M059J (cell line): ENCODE measurements around the gene C1R. TPM values are rescaled to one million over a fixed set of nuclear protein-coding genes. Genes with fewer than 3 reads are reported as not detected.
A peak's percentile ranks its signal among the peaks of the same experiment; 100 is the strongest.

ENCODE experiments used
- DNase-seq: peaks from one replicate; pipeline ENCODE4 v3.0.0-alpha.2; 2012; ENCODE audit warnings: low read depth
- total RNA-seq: library from RNA; depleted of rRNA; stranded (reverse); fragments of >200 nt; shearing (Covaris generic); gene quantifications from 2 replicates; pipeline ENCODE4 v1.2.3, GENCODE V29; 2014

Gene C1R
- total RNA-seq, 1 experiment from 2014 or later: 112 TPM

DNA sequence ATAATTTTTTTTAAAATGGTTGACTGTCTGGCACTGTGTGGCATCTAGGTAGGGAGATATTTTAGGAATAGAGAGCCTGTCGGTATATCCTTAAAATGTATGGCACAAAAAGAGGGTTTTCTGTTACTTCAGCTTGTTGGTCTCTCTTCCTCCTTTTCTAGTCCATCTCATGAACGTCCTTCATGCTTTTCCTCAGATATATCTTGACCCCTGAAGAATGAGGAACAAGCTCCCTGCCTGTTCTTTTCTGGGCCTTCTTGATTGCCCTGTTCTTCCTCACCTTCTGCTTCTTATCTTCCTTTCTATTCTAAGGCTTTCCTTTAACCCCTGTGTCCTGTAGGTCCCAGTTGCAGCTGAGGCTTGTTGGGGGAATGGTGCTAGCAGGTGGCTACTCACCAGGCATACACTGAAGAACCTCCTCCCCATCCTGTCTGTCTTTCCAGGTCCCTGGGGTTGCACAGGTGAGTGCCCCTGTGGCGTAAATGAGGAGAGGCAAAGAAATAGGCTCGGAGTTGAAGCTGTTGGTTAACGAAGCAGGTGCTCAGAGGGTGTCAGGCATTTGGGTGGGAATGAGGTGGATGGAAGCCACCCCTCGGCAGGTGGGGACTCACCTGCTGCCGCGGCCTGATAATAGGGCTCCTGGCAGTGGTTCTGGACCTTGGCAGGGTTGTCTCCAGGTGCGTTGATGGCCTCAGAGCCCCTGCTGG is 7.2 kb upstream of the C1R start:
- no peak for DNase-seq

GRCh38 chr12:7096979-7097378 is 4.7 kb upstream of the C1R start:
- no peak for DNase-seq

- no peak for DNase-seq
These were observed 4.0 kb upstream of the C1R start for GRCh38 chr12:7096006-7096932.

DNA sequence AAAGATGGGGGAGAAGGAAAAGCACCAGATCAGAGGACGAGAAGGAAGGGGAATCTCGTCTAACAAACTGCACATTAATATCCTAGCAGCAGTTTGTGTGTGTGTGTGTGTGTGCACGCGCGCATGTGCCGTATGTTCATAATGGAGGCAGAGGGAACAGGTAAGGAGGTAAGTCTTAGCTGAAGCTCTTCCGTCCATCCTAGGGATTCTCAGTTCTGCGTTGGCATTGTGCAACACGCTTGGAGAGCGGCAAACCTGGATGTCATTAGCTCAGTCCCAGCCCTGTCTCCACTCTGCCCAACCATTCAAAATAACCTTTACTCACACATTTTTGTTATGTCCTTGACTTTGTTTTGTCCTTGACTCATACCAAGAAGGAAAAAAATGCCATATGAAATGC is 1.6 kb upstream of the C1R start:
- DNase-seq: no peak

- no peak for DNase-seq
These were observed 1.2 kb upstream of the C1R start for GRCh38 chr12:7093486-7093885.

DNA sequence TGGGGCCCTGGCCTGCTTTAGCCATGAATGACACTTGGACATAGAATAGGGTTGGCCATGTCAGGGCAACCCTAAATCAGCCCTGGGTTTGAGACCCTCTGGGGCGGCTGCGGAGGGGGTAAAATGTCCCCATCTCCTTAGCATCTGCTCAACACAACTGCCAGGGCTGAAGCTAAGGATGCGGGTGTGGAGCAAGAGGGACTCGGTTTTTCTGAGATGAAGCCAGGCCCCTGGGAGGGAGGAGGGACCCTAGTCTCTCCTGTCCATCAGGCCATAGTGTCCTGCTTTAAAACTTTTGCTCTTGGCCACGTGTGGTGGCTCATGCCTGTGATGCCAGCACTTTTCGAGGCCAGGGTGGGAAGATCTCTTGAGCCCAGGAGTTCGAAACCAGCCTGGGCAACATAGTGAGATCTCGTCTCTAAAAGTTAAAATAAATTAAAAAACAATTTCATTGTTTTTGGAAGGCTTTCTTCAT is 778 bp upstream of the C1R start:
- DNase-seq: no peak

DNA sequence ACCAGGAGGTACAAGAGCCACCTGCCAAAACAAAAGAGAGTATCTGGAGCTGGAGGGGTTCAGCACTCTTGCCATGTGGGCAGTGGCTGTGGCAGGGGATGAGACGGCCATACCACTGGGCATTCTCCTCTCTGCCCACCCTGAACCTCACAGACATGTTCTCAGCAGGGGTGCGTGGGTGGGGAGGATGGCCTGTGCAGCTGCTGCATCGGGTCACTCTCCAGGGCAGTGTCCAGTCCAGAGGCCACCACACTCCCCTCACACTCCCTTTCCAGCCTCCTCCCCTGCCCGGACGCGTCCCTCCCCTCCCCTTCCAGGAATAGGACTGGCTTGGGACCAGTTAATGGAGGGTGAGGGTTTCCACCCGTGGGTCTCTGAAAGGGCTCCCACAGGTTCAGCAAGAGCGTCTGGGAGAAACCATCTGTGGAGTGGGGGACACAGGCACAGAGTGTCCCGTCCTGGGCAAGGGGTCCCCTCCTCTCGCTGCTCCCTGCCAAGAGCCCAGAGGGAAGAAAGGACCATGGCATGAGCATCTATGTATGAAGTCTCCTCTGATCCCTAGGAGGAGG is 501 bp downstream of the C1R start:
- DNase-seq: no peak

GRCh38 chr12:7091171-7091570 is 1.1 kb downstream of the C1R start:
- no peak for DNase-seq

DNA sequence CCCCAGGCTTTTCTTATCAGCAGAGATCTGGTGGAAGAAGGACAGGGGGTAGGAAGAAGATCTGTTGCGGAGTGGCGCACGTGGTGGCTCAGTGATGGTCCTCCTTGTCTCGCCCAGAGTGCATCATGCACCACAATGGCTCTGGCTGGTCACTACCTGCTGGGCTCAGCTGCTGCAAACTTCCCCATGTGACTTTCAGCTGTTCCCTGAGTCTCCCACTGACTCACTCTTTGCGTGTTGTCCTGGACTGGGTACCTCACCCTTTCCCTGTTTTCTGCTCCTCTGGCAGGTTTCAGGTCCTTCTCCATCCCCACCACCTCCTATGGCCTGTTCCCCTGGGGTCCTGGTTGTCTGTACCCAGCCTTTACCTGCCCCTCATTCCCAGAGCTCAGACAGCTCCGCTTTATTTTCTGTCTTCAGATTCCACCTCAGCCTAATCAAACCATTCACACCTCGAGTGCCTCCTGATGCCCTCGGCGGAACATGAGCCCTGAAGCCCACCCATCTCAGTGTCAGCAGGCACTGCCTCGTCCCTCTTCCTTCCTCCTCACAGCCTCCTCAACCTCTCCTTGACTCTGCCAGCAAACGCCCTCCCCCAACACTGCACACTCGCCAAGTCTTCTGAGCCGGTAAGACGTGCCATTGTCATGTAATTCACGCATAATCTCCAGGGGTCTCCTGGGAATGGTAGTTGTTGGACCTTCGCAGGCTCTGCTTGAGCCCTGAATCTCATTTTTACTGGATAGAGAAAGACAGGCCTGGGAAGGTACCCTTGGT is 1.8 kb downstream of the C1R start:
- no peak for DNase-seq

DNA sequence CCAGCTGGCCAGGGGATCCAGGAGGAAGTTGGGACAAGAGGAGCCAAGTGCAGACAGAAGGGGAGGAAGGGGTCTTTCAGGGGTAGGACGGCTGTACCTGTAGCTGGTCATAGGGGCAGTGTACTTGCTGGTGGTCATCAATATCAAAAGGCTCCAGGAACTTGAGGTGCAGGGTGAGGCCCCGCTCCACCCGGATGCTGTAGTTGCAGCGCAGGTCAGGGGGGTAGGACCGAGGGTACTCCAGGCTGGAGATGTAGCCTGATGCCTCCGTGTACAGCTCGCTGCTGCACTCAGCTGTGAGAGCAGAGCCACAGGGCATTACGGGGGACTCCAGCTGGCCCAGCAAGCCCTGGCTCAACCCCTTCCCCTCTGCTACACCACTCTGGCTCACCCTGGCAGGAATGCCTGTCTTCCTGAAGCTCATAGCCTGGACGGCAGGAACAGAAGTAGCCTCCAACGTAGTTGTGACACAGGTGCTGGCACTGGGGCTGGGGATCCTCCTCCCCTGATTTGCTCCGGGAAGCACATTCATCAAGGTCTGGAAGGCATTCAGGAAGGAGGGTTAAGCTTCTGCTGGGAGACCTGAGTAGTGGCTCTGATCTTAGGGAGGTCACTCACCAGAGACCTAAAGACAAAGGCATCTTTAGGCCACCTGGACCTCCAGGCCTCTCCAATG is 2.9 kb downstream of the C1R start:
- DNase-seq: no peak

DNA sequence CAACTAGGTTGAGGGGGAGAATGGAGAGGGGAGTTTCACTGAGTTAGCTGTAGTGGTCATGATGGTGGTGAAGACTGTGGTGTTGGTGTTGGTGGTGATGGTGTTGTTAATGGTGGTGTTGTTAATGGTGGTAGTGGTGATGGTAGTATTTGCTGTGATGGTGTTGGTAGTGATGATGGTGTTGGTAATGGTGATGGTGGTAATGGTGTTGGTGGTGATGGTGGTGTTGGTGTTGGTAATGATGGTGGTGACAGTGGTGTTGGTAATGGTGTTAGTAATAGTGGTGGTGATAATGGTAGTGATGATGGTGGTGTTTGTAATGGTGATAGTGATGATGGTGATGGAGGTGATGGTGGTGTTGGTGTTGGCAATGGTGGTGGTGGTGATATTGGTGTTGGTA is 9.1 kb downstream of the C1R start:
- DNase-seq: no peak

GRCh38 chr12:7081037-7081436 is 11.2 kb downstream of the C1R start:
- DNase-seq: no peak

GRCh38 chr12:7079826-7080125 is 12.5 kb downstream of the C1R start:
- peak; percentile 83 for DNase-seq

- no peak for DNase-seq
These were observed 14.1 kb downstream of the C1R start for GRCh38 chr12:7078163-7078562.

DNA sequence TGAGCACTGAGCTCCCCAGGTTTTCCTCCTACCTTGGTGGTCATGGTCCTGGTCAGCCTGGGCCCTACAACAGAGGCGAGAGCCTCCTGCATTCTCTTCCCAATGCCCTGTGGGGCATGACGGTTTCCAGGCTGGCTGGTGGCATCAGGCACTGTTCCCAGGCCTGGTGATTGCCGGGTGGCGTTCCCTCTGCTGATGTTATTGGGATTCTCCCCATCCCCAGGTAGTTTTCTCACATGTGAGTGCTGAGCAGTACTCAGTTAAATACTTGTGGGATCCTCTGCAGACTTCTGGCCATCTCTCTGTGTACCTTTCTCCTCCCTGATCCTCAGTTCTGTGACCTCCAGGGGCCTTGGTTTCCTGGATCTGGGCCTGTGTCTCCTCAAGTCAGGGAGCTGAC is 15.8 kb downstream of the C1R start:
- DNase-seq: no peak

- no peak for DNase-seq
These were observed 16.3 kb downstream of the C1R start for GRCh38 chr12:7075939-7076338.

DNA sequence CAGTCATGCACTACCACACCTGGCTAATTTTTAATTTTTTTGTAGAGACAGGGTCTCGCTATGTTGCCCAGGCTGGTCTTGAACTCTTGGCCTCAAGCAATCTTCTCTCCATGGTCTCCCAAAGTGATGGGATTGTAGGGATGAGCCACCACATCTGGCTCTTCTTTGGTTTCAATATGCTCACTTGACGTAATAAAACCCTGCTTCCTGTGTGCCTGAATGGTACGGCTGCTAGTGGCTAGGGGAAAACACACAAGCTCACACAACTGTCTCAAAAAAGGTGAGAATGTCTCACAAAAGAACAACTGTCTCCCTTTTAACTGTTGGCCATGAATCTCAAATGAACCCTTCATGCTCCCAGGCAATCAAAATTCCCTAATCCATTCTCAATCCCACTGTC is 16.7 kb downstream of the C1R start:
- no peak for DNase-seq

DNA sequence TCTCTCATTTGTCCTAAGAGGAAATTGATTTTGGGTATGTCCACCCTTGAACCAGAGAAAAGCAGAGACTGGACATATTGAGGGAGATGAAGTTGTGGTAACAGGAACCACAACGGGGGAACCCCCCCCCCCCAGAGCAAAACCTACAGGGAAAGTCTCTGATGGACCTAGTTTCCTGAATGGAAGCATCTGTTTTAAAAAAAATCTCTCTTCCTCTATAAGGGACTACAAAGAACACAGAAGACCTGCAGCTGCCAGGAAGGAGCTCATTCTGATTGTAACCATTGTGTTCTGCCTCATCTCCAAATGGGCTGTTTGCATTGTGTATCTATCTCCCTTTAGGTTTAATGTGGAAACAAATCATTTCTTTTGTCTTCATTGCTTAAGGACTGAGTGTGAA is 18.3 kb downstream of the C1R start:
- DNase-seq: no peak

DNA sequence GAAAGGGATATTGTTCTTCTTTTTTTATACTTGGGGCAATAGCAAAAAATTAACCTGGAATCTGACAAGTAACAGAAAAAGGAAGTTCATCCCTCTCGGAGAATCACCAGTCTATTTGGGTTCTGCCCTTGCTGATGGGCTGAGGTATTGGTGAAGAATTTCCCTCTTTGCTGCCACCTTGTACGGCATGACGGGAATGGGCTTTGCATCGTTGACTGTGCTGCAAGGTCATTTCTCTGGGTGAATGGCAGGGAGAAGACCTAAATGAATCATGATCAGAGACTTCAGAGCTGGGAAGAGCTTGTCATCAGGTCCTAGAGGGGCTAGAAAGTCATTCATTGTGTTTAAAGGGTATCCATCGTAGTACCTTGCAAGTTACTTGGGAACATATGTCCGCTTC is 19.7 kb downstream of the C1R start:
- DNase-seq: no peak

DNA sequence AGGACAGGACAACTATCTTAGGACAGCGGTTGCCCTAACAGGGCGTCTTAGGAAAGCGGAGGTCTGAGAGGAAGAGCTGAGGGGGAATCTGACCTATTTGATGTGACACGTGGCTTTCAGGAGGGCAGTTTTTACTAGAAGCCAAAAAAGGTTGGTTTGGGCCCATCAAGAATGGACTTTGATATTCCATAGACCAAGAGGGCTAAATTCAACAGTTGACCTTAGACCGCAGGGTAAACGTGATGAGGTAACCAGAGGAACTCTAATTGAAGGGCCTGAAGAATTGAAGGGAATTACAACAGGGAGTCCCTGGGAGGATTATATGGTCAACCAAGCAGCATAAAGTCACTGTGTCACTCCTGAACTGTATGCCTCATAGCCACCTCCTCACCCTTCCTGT is 20.2 kb downstream of the C1R start:
- no peak for DNase-seq

DNA sequence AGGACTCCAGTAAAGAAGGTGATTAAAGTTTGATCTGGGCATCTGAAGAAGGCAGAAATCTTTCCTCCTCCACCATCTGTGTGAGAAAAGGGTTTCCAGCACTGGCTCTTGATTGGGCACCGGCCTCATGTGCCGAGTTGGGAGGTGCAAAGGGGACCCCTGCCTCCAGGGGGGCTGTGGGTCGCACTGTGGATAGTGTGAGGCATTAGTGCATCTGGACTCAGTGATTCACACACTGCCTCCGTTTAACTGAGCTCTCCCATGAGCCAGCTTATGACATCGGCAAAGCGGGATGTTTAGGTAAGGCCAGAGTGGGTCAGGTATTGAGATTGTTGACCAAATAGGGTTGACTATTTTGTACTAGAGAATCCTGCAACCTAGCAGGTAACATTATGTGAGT is 22.9 kb downstream of the C1R start:
- DNase-seq: no peak

- no peak for DNase-seq
These were observed 23.3 kb downstream of the C1R start for GRCh38 chr12:7068994-7069346.
